ENCODE measurements around the gene CD163. TPM values are rescaled to one million over a fixed set of nuclear protein-coding genes. Genes with fewer than 3 reads are reported as not detected.

Gene CD163
- total RNA-seq, 1 donor from 2014 or later, result 1.7 TPM

DNA sequence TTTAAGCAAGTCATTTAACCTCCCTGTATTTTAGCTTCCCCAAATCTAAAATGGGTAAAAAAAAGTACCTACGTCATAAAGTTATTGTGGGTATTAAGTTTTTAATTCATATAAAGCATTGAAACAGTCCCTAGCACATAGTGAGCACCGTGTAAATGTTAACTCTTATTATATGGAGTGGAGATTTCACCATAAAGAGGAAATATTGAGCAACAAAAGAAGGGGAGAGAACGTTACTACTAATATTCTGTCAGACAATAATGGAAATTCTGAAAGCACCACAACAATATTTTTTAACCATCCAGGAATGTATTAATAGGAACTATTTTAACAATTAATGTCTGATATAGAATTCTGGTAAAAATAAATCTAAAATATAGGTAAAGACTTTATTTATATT is 51.8 kb downstream of the CD163 start:
- H3K9me3 Mint-ChIP-seq (ENCODE audit: low read depth), result peaks cover 4% of the 10 kb centered on the region
- TF ChIP-seq, protein P1, sequence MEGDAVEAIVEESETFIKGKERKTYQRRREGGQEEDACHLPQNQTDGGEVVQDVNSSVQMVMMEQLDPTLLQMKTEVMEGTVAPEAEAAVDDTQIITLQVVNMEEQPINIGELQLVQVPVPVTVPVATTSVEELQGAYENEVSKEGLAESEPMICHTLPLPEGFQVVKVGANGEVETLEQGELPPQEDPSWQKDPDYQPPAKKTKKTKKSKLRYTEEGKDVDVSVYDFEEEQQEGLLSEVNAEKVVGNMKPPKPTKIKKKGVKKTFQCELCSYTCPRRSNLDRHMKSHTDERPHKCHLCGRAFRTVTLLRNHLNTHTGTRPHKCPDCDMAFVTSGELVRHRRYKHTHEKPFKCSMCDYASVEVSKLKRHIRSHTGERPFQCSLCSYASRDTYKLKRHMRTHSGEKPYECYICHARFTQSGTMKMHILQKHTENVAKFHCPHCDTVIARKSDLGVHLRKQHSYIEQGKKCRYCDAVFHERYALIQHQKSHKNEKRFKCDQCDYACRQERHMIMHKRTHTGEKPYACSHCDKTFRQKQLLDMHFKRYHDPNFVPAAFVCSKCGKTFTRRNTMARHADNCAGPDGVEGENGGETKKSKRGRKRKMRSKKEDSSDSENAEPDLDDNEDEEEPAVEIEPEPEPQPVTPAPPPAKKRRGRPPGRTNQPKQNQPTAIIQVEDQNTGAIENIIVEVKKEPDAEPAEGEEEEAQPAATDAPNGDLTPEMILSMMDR (IDR thresholded peaks at IDR 0.05; ENCODE audit: unreplicated experiment), result no peak
- no peaks in the 10 kb centered on the region for H3K4me1 Mint-ChIP-seq (ENCODE audit: low read depth)
- DNase-seq (ENCODE audit: low spot score, unreplicated experiment), result no peak
- H3K4me3 Mint-ChIP-seq (ENCODE audit: low read depth), result no peak overlapping the region
- no peaks in the 10 kb centered on the region for H3K36me3 Mint-ChIP-seq (ENCODE audit: insufficient read depth)
- H3K27ac Mint-ChIP-seq, result no peak overlapping the region
- no peaks in the 10 kb centered on the region for H3K27me3 Mint-ChIP-seq

DNA sequence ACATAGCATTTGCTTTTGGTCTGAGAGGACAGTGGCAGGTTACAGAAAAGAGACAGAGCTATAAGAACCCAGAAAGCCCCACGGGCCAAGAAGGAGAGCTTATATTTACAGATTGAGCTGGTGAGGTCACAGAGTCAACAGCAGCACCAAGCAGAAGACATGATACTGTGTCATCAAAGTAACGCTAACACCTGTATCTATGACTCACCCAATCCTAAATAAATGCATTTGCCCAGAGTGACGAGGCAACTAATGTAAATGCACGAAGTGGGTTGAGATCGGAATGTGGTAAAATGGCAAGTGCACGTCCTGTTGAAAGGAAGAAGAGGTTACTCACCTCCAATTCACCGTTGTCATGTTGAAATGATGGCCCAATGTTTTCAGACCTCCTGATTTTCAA is 52.9 kb downstream of the CD163 start:
- H3K27ac Mint-ChIP-seq, result no peak overlapping the region
- H3K4me1 Mint-ChIP-seq (ENCODE audit: low read depth), result no peaks in the 10 kb centered on the region
- no peak for DNase-seq (ENCODE audit: low spot score, unreplicated experiment)
- no peak overlapping the region for H3K4me3 Mint-ChIP-seq (ENCODE audit: low read depth)
- H3K9me3 Mint-ChIP-seq (ENCODE audit: low read depth), result peaks cover 4% of the 10 kb centered on the region
- TF ChIP-seq, protein P1 (IDR thresholded peaks at IDR 0.05; ENCODE audit: unreplicated experiment), result no peak
- H3K36me3 Mint-ChIP-seq (ENCODE audit: insufficient read depth), result no peaks in the 10 kb centered on the region
- no peaks in the 10 kb centered on the region for H3K27me3 Mint-ChIP-seq

DNA sequence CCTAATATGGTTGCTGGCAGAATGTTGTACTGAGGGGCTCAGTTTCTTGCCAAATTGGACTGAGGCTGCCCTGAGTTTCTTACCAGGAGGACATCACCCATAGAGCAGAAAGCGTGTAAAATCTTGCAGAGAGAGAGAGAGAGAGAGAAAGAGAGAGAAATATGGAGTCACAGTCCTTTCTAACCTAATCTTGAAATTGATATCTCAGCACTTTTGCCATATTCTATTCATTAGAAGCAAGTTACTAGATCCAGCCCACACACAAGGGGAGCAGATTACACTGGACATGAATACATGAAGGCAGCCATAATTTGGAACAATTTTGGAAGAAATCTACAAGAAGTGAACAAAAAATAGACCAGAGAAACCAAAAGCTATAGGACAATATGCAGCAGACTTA is 55.5 kb downstream of the CD163 start:
- H3K36me3 Mint-ChIP-seq (ENCODE audit: insufficient read depth), result no peaks in the 10 kb centered on the region
- H3K9me3 Mint-ChIP-seq (ENCODE audit: low read depth), result no peaks in the 10 kb centered on the region
- H3K27ac Mint-ChIP-seq, result no peak overlapping the region
- H3K27me3 Mint-ChIP-seq, result no peaks in the 10 kb centered on the region
- no peak overlapping the region for H3K4me3 Mint-ChIP-seq (ENCODE audit: low read depth)
- H3K4me1 Mint-ChIP-seq (ENCODE audit: low read depth), result no peaks in the 10 kb centered on the region
- DNase-seq (ENCODE audit: low spot score, unreplicated experiment), result no peak
- TF ChIP-seq, protein P1 (IDR thresholded peaks at IDR 0.05; ENCODE audit: unreplicated experiment), result no peak

DNA sequence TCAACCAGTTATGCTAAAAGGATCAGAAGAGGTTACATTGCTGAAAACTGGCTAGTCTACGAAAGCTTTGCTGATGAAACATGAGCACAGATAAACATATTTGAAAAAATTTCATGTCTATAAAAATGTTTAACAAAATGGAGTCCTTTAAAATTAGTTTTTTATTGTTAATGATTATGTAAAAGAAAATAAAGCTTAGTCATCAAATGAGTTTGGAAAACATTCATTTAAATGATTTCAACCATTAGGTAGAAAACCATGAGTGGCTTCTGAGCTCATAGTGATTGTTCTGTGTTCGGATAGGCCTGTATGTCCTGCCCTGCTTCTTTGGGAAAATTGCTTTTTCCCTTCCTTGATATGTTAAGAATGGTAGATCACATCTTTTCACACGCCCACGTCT is 59.0 kb downstream of the CD163 start:
- Mint-ChIP-seq H3K27ac (no peak overlapping the region), H3K4me1 (ENCODE audit: low read depth) (no peaks in the 10 kb centered on the region), H3K4me3 (ENCODE audit: low read depth) (no peak overlapping the region), H3K36me3 (ENCODE audit: insufficient read depth) (peaks cover 2% of the 10 kb centered on the region), H3K9me3 (ENCODE audit: low read depth) (peaks cover 3% of the 10 kb centered on the region), H3K27me3 (peaks cover 7% of the 10 kb centered on the region)
- TF ChIP-seq, protein P1 (IDR thresholded peaks at IDR 0.05; ENCODE audit: unreplicated experiment), result no peak
- no peak for DNase-seq (ENCODE audit: low spot score, unreplicated experiment)

DNA sequence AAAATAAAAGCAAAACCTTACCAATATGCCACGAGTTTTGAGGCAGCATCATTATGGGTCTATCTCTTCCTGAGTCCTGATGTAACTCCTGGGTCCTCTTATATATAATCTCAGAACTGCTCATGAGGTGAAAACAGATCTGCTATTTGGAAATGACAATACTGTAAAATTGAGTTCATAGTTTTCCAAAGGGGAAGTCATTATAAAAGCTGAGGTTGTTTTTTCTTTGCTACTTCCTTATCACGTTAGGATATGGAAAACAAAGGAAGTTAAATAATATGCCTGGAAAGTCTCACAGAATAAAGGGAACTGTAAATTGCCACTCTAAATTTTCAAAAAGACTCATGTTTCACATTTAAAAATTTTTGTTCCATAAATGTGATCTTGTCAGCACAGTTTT is 59.5 kb downstream of the CD163 start, which contains the start of gene CD163L1:
CD163L1 (minus strand) TSS at position 78 of the 400 bp plus-strand sequence; CDS start at position 52, 26 bp downstream.
- peaks cover 4% of the 10 kb centered on the region for H3K36me3 Mint-ChIP-seq (ENCODE audit: insufficient read depth)
- TF ChIP-seq, protein P1 (IDR thresholded peaks at IDR 0.05; ENCODE audit: unreplicated experiment), result no peak
- DNase-seq (ENCODE audit: low spot score, unreplicated experiment), result no peak
- peaks cover 8% of the 10 kb centered on the region for H3K9me3 Mint-ChIP-seq (ENCODE audit: low read depth)
- H3K4me1 Mint-ChIP-seq (ENCODE audit: low read depth), result no peaks in the 10 kb centered on the region
- no peak within 1 kb of the TSS for H3K27ac Mint-ChIP-seq
- peaks cover 11% of the 10 kb centered on the region for H3K27me3 Mint-ChIP-seq
- no peak within 1 kb of the TSS for H3K4me3 Mint-ChIP-seq (ENCODE audit: low read depth)

All from progenitor cell of endocrine pancreas (in vitro differentiated cells).